HG02943 (cell line): ENCODE results near the gene FAM24B.
"Not testable (repeated sequence)": the region's sequence is repeated elsewhere in the genome, so short reads cannot be mapped to it uniquely, and the experiment has no call there.

Experiments used
- ATAC-seq: cut with Tn5 transposase; IDR thresholded peaks from one replicate; pipeline ENCODE4 v1.9.1; 2021; ENCODE audit warnings: mild to moderate bottlenecking, low read depth, moderate library complexity; ENCODE audit not compliant: unreplicated experiment

FAM24B gene, protein sequence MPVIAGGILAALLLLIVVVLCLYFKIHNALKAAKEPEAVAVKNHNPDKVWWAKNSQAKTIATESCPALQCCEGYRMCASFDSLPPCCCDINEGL

DNA sequence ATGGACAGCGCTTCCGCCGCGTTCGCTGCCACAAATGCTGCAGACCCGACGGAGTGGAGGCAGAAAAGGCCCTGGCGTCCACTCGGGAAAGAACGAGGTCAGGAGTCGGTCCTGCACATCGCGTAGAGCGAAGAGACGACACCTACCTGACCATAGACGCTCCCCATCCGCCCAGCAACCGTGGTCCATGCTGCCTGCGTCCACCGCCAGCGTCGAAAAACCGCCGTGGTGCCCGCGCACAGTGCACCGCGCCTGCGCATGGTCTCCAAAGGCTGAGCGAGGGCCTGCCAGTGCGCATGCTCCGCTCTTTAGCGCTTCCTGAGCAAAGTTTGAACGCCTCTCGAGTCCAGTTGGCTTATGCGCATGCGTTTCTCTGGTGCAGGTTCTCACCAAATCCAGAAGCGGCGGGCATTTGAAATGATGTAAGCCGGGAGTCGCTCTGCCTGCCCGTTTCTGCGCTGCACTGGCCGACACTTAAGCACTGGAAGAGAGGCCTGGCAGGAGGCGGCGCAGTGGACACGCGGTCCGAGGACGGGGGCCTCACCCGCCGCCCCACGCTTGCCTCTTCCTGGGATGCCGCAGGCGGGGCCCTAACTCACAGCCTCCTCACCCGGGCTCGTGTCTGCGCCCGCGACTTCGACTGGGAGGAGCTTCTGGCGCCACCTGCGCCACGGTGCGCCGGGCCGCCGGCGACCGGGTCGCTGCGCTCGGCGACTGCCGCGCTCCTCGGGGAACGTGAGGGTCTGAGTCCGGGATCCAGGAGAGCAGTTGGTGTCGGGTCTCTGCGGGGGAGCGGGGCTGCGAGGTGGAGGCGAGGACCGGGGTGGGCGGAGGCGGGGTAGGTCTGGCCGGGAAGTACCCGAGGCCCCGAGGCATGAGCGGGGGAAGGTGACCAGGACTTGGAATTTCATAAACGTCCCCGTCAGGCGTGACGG lies at the start of gene FAM24B:
TSS of gene FAM24B (minus strand) at position 243 of the 935 bp plus-strand sequence. CDS start 29,066 bp downstream, outside the sequence.
- peak; percentile 80 for ATAC-seq

GRCh38 chr10:122915700-122916099 lies 36.3 kb upstream of the FAM24B start:
- ATAC-seq, result no peak

DNA sequence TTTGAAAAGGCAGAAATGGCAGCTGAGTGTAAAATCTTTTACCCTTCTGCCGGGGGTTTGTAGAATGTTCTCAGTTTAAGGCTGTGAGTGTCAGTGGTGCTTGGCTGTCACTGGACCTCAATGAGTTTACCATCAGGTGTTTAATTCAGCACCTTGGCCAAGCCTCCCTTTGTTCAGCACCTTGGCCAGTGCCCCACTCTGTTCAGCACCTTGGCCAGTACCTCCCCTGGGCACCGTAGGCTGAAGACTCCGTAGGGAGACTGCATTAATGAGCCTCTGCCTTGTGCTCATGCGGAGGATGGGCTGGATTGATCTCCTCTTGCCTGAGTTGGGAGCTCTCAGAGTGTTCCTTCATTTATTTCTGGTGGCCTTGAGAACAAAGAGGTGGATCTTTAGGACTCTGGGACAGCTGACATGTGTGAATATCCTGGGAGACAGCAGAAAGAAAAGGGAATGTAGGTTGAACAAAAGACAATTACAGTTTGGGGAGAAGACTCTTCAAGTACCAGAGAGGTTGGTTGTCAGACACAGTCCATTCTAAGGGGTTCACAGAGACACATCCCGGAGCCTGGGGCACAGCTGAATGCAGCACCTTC lies 32.6 kb upstream of the FAM24B start:
- no peak for ATAC-seq

GRCh38 chr10:122910310-122910709 lies 30.9 kb upstream of the FAM24B start, which contains the start of gene FAM24A:
Gene FAM24A (plus strand): TSS chr10:122910610. CDS start chr10:122911635, 1,025 bp downstream.
- no peak for ATAC-seq

DNA sequence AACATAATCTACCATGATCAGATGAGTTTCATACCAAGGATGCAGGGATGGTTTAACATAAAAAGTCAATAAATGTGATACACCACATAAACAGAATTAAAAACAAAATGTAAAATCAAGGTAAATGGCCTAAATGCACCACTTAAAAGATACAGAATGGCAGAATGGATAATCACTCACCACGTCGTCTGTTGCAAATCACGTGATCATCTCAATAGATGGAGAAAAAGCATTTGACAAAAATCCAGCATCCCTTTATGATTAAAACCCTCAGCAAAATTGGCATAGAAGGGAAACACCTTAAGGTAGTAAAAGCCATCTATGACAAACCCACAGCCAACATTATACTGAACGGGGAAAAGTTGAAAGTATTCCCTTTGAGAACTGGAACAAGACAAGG lies 24.5 kb upstream of the FAM24B start:
- not testable (repeated sequence) for ATAC-seq

- ATAC-seq, result no peak
Observed at GRCh38 chr10:122894261-122894944, 15.0 kb upstream of the FAM24B start.

- ATAC-seq, result no peak
Observed at GRCh38 chr10:122884166-122884565, 4.8 kb upstream of the FAM24B start.

GRCh38 chr10:122882766-122883165 lies 3.4 kb upstream of the FAM24B start:
- no peak for ATAC-seq

DNA sequence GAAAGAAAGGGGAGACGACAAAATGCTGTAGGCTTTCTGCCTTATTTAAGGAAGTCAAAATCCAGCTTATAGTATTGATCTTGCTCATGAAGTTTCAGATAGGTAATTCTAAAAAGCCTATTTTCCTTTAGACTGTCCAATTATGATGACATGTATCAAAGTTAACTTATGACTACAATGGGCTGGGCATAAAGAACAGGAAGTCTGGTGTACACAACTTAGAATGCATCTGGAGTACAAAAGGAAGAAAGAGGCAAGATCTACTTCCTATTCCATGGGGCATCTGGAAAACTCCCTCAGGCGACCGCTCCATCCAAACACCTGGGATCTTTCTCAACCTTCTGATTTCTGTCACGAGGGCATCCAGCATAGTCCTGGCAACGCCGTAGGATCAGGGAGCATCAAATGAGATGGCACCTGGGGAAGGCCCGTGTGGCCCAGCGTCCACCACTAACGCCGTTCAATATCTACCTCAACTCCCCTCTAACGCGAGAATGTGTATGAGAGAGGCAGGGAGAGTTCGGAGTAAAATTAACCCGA lies 512 bp downstream of the FAM24B start:
- ATAC-seq, result peak; percentile 17

DNA sequence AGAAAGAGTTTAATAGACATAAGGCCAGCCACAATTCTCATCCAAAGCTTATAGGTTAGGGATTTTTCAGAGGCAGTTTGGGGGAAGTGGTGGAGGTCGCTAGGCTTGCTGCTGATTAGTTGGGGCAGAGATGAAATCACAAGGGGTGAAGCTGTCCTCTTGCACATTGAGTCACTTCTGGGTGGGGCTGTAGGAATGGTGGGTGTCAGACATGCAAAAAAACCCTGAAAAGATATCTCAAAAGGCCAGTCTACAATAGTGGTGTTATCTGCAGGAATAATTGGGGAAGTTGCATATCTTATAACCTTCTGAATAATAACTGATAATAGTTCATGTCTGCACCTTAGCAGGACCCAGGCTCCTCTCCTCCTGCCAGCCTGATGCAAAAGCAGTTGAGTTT lies 2.1 kb downstream of the FAM24B start:
- ATAC-seq, result no peak

GRCh38 chr10:122876467-122876855 lies 2.9 kb downstream of the FAM24B start:
- no peak for ATAC-seq

DNA sequence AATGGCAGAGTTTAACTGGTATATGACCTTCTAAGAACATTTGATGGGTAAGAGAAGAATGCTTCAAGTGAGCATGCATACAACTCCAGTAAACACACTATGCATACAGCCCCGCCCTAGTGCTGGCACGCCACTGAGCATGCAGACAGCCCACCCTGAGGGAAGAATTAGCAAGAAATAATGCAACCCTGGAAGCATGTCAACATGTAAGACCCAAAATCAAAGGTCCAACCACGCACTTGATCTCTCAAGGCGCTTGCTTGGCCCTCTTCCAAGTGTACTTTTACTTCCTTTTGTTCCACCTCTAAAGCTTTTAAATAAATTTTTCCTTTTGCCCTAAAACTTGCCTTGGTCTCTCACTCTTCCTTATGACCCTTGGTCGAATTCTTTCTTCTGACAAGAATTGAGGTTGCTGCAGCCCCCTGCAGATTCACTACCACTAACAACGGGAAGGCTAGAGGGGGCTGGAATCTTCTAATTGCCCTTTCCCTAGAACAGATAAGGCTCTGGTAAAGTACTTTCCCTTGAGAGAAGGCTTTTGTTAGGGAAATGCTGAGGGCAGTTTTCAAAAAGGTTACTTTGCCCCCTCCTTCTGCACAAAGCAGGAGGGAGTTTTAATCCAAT lies 3.4 kb downstream of the FAM24B start:
- no peak for ATAC-seq

DNA sequence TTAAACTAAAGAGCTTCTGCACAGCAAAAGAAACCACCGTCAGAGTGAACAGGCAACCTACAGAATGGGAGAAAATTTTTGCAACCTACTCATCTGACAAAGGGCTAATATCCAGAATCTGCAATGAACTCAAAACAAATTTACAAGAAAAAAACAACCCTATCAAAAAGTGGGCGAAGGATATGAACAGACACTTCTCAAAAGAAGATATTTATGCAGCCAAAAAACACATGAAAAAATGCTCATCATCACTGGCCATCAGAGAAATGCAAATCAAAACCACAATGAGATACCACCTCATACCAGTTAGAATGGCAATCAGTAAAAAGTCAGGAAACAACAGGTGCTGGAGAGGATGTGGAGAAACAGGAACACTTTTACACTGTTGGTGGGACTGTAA lies 7.4 kb downstream of the FAM24B start:
- ATAC-seq, result not testable (repeated sequence)

DNA sequence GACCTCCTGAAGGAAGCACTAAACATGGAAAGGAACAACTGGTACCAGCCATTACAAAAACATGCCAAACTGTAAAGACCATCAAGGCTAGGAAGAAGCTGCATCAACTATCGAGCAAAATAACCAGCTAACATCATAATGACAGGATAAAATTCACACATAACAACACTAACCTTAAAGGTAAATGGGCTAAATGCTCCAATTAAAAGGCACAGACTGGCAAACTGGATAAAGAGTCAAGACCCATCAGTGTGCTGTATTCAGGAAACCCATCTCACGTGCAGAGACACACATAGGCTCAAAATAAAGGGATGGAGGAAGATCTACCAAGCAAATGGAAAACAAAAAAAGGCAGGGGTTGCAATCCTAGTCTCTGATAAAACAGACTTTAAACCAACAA lies 10.6 kb downstream of the FAM24B start:
- not testable (repeated sequence) for ATAC-seq

GRCh38 chr10:122866757-122867482 lies 12.5 kb downstream of the FAM24B start:
- not testable (repeated sequence) for ATAC-seq

- no peak for ATAC-seq
Observed at GRCh38 chr10:122864901-122865300, 14.5 kb downstream of the FAM24B start.

GRCh38 chr10:122864194-122864592 lies 15.2 kb downstream of the FAM24B start:
- no peak for ATAC-seq

DNA sequence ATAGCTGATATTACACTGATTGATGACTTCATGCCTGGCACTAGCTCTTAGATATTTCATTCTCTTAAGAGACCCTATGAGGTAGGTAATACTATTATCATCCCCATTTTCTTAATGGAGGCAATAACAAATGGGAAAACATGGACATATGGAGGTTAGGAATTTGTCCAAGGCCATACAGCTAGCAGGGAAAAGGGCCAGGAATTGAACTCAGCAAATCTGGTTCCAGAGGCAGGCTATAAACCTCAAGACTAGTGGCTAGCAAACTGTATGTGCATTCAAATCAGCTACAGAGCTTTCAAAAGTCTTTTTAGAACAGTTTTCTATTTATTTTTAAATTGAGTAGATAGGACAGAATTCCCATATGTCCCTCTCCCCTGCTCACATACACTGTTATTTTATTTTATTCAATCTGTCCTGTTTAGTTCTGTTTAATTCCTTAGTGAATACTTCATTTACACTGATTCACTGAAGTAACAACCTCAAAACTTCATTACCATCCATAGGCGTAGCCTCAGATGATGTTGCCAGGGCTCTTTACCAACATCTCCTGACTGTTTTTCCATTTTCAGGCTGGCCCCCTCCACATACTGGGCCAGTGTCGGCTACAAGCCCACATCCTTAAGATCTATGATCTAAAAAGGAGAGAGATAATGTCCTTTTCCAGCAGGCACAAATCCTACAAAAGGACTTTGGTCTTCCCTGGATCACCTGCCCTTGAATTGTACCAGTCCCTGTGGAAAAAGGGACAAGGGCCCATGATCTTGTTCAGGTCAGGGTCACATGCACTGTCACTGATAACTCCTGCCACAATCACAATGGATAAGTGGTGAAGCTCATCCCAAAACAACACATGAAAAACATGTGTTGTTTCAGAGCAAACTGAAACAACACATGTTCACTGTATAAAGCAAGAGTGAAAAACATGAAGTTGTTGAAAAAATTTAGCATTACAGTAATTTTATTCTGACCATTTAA lies 15.9 kb downstream of the FAM24B start:
- ATAC-seq, result no peak
